Urinary bladder (tissue), 4 donors: Measurements from ENCODE around the gene TMX4. TPM values are rescaled to one million over a fixed set of nuclear protein-coding genes. Genes with fewer than 3 reads are reported as not detected.

Experiments used
- DNase-seq: peaks from one replicate; pipeline ENCODE4 v3.0.0-alpha.2; 2015; ENCODE audit errors: extremely low spot score
- H3K27ac ChIP-seq: one replicate; pipeline ENCODE4 v1.5.1; 2013; ENCODE audit warnings: low read depth, mild to moderate bottlenecking, moderate library complexity
- H3K36me3 ChIP-seq: one replicate; pipeline ENCODE4 v1.6.1; 2013; ENCODE audit warnings: mild to moderate bottlenecking, moderate library complexity; ENCODE audit not compliant: insufficient read depth
- H3K4me1 ChIP-seq: one replicate; pipeline ENCODE4 v1.6.1; 2013; ENCODE audit warnings: mild to moderate bottlenecking, moderate library complexity; ENCODE audit not compliant: insufficient read depth
- H3K4me3 ChIP-seq: one replicate; pipeline ENCODE4 v1.5.1; 2013; ENCODE audit warnings: low read depth, low read length
- WGBS: extraction: QIAGEN DNeasy Blood & Tissue Kit; methylation state at CpG from one replicate; pipeline ENCODE4 v1.1.7; 2013; 5-methylcytosine and 5-hydroxymethylcytosine counted together
- polyA plus RNA-seq: library from polyadenylated mRNA; stranded (reverse); fragments of 200-250 nt; gene quantifications from one replicate; pipeline ENCODE4 v1.2.3, GENCODE V29; 2013
- total RNA-seq: library from RNA; depleted of rRNA; stranded (reverse); fragments of >200 nt; gene quantifications from one replicate; pipeline ENCODE4 v1.2.3, GENCODE V29; 2014
- donor health status: healthy with polysubstance abuse.
- donor health status: healthy.

Gene TMX4
- total and polyA plus RNA-seq, 2 donors: 32.3 to 41.1 TPM

GRCh38 chr20:8002056-8002455 is 17.5 kb downstream of the TMX4 start:
- no peak for DNase-seq
- 90% methylated on average over 1 of the region's 1 CpG for WGBS
- H3K4me1 ChIP-seq: no peaks in the 10 kb centered on the region

GRCh38 chr20:8000796-8001195 is 18.8 kb downstream of the TMX4 start:
- DNase-seq: no peak
- H3K27ac ChIP-seq: no peak overlapping the region
- no peaks in the 10 kb centered on the region for H3K4me1 ChIP-seq
- no peak overlapping the region for H3K4me3 ChIP-seq
- peaks cover 4% of the 10 kb centered on the region for H3K36me3 ChIP-seq

More at GRCh38 chr20:8002056-8002455, 17.5 kb downstream of the TMX4 start:
- Histone ChIP-seq H3K4me3 (no peak overlapping the region), H3K27ac (no peak overlapping the region), H3K36me3 (peaks cover 4% of the 10 kb centered on the region)

DNA sequence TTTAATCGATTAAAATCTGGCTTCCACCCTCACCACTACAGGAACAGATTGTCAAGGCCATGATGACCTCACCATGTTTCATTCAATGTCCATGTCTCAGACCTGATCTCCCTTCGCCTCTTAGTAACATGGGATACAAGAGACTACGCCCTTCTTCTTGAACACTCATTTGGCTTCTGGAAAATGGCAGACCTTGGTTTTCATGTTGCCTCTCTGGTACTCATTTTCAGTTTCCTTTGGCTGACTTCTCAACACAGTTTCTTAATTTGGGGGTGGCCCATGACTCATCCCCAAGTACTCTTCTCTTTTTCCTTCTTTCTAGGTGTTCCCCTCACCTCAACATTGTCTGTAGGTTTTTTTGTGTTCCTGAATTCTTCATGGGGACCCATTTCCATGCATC is 22.7 kb downstream of the TMX4 start:
- 98% methylated on average over 3 of the region's 3 CpGs for WGBS
- peaks cover 8% of the 10 kb centered on the region for H3K36me3 ChIP-seq
- H3K27ac ChIP-seq: no peak overlapping the region
- H3K4me3 ChIP-seq: no peak overlapping the region
- no peak for DNase-seq
- no peaks in the 10 kb centered on the region for H3K4me1 ChIP-seq

DNA sequence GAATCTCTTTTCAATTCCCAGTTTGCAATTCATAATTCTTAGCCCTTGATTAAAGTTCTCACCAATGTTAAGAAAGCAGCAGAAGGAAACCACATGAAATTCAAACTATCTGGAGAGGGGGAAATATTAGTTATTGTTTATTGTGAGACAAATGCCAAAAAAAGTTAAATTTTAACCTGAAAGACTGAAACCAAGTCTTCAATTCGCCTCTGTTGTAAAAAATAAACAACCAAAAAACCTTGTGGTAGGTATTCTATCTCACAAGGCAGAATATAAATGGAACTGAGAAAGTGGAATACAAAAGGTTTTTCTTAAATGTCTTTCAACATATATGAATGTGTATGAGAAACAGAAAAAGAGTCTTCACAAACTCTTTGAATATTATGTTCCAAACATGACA is 24.8 kb downstream of the TMX4 start:
- peaks cover 8% of the 10 kb centered on the region for H3K36me3 ChIP-seq
- no peak overlapping the region for H3K27ac ChIP-seq
- WGBS: 98% methylated on average over 1 of the region's 1 CpG
- DNase-seq: no peak
- H3K4me1 ChIP-seq: no peaks in the 10 kb centered on the region
- H3K4me3 ChIP-seq: no peak overlapping the region

DNA sequence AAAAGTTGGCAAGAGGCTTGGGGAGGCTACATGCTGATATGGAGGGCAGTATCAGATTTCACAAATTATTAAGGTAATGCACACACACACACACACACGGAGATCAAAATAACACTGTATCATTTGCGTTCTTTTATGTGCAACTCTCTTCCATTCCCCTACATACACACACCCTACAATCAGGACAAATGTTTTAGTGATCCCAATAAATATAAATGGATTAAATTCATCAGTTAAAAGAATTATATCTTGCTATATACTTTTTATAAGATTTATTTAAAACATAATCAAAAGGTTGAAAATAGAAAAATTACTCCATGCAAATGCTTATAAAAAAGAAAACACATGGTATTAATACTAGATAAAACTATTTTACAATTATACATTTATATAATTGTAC is 25.9 kb downstream of the TMX4 start:
- DNase-seq: no peak
- peaks cover 7% of the 10 kb centered on the region for H3K36me3 ChIP-seq
- no peak overlapping the region for H3K27ac ChIP-seq
- no peaks in the 10 kb centered on the region for H3K4me1 ChIP-seq
- H3K4me3 ChIP-seq: no peak overlapping the region
- WGBS: 98% methylated on average over 2 of the region's 2 CpGs

- Histone ChIP-seq H3K4me3 (no peak overlapping the region), H3K36me3 (peaks cover 6% of the 10 kb centered on the region), H3K4me1 (no peaks in the 10 kb centered on the region), H3K27ac (no peak overlapping the region)
- no peak for DNase-seq
- WGBS: 94% methylated on average over 2 of the region's 2 CpGs
These were observed 26.3 kb downstream of the TMX4 start for GRCh38 chr20:7993238-7993637.

GRCh38 chr20:7990385-7990784 is 29.2 kb downstream of the TMX4 start:
- no peak for DNase-seq
- H3K36me3 ChIP-seq: peaks cover 5% of the 10 kb centered on the region
- H3K4me3 ChIP-seq: no peak overlapping the region
- no peak overlapping the region for H3K27ac ChIP-seq
- H3K4me1 ChIP-seq: no peaks in the 10 kb centered on the region

DNA sequence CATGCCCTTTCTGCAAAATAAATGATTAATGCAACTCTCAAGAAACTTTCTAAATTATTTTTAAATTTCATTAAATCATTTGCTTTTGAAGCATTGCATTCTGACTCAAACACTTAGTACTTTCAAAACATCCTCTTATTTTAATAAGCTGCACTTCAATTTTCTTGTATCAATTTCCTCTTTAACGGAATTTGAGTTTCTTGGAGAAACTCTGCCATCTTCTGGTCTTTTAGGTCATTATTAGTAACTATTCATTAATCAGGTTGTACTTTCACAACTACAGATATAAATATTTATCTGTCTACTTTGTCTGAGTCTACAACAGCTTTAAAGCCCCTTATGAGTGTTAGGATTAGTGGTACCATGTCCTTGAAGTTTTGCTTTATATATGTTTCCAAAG is 30.2 kb downstream of the TMX4 start:
- Histone ChIP-seq H3K4me1 (no peaks in the 10 kb centered on the region), H3K27ac (no peak overlapping the region), H3K4me3 (no peak overlapping the region), H3K36me3 (peaks cover 4% of the 10 kb centered on the region)
- WGBS: 80% methylated on average over 1 of the region's 1 CpG
- DNase-seq: no peak

GRCh38 chr20:7985916-7986315 is 33.6 kb downstream of the TMX4 start:
- H3K36me3 ChIP-seq: peaks cover 10% of the 10 kb centered on the region

GRCh38 chr20:7984192-7984591 is 35.4 kb downstream of the TMX4 start:
- no peak for DNase-seq
- peaks cover 10% of the 10 kb centered on the region for H3K36me3 ChIP-seq
- no peak overlapping the region for H3K27ac ChIP-seq
- no peaks in the 10 kb centered on the region for H3K4me1 ChIP-seq
- 86% methylated on average over 2 of the region's 2 CpGs for WGBS
- no peak overlapping the region for H3K4me3 ChIP-seq

More at GRCh38 chr20:7985916-7986315, 33.6 kb downstream of the TMX4 start:
- WGBS: 96% methylated on average over 4 of the region's 4 CpGs
- Histone ChIP-seq H3K4me1 (no peaks in the 10 kb centered on the region), H3K4me3 (no peak overlapping the region), H3K27ac (no peak overlapping the region)
- no peak for DNase-seq

- no peaks in the 10 kb centered on the region for H3K4me1 ChIP-seq
- H3K27ac ChIP-seq: no peak overlapping the region
- H3K36me3 ChIP-seq: peaks cover 10% of the 10 kb centered on the region
- H3K4me3 ChIP-seq: no peak overlapping the region
- DNase-seq: no peak
These were observed 38.2 kb downstream of the TMX4 start for GRCh38 chr20:7981374-7981773.

DNA sequence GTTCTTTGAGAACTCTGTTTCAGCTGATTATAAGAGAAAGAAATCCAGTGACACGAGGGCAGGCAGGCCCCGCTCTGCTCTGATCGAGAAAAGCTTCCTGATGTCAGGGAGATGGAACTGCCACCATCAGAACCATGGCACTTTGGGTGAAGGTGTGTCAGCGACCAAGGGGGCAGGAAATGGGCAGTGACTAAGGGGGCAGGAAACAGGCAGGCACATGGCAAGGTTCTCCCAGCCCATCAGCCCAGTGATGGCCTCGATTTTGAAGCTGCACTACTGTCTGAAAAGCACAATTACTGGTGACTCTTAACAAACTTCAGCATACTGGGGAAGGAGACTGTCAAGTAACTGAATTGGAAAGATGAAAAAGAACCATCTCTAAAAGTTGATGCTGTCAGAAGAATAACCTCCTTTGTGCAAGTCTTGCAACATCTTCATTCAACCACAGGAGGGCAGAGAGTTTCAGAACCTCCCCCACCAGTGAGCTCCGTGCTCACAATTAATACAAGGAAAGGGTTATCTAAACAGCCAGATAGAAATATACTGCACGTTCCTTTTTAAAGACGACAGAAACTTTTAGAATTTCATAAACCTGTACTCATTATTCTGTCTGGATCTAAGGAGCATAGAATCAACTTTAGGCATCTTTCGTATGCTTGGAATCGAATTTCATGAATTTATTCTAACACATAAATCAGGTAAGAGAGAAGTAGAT is 39.1 kb downstream of the TMX4 start:
- no peak overlapping the region for H3K4me3 ChIP-seq
- H3K36me3 ChIP-seq: peaks cover 8% of the 10 kb centered on the region
- H3K4me1 ChIP-seq: no peaks in the 10 kb centered on the region
- WGBS: 67% methylated on average over 10 of the region's 10 CpGs
- no peak for DNase-seq
- no peak overlapping the region for H3K27ac ChIP-seq

- no peak overlapping the region for H3K27ac ChIP-seq
- H3K4me3 ChIP-seq: no peak overlapping the region
- H3K4me1 ChIP-seq: no peaks in the 10 kb centered on the region
- WGBS: 91% methylated on average over 5 of the region's 5 CpGs
- no peak for DNase-seq
- peaks cover 8% of the 10 kb centered on the region for H3K36me3 ChIP-seq
These were observed 41.9 kb downstream of the TMX4 start for GRCh38 chr20:7977709-7978108.

DNA sequence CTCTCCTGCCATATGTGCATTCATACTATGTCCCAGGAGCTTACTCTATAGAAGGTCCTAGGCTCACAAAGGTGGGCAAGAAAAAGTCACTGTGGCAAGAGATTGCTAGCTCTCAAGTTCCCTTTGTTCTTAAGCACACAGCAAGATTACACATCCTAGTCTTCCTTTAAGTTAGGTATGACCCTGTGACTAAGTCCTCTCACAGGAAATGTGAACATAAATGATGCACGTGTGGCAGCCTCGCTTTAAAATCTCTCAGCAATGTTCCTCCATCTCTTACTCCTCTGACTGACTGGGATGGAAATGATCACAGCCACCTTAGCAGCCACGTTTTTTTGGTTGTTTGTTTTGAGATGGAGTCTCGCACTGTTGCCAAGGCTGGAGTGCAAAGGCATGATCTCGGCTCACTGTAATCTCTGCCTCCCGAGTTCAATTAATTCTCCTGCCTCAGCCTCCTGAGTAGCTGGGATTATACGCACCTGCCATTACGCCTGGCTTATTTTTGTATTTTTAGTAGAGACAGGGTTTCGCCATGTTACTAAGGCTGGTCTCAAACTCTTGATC is 43.6 kb downstream of the TMX4 start:
- Histone ChIP-seq H3K4me1 (no peaks in the 10 kb centered on the region), H3K27ac (no peak overlapping the region), H3K4me3 (no peak overlapping the region), H3K36me3 (no peaks in the 10 kb centered on the region)
- WGBS: 68% methylated on average over 9 of the region's 9 CpGs
- no peak for DNase-seq
